Retina (tissue), 1 donor: ENCODE measurements around the gene SPG11.
"Not testable (repeated sequence)": the region's sequence is repeated elsewhere in the genome, so short reads cannot be mapped to it uniquely, and the experiment has no call there.

ENCODE experiments used
- DNase-seq: peaks from one replicate; pipeline ENCODE4 v3.0.0-alpha.2; 2016

Gene SPG11

DNA sequence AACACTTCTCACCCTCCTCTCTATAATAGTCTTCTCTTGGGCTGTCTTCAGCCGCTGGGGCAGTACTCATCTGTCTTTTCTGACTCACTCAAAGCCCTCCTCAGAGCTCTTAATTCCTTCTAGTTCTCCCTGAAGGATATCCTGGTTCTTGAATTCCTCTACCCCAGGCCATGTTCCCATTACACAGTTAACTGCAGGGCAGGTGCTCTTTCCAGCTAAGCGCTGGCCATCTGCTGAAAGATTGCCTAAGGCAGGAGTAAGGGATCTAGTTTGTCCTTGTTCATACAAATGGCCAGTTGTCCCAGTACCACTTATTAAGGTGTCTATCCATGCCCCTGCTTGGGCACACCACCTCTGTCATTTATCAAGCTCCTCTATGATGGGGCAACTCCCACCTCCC lies 10.2 kb upstream of the SPG11 start:
- no peak for DNase-seq

DNA sequence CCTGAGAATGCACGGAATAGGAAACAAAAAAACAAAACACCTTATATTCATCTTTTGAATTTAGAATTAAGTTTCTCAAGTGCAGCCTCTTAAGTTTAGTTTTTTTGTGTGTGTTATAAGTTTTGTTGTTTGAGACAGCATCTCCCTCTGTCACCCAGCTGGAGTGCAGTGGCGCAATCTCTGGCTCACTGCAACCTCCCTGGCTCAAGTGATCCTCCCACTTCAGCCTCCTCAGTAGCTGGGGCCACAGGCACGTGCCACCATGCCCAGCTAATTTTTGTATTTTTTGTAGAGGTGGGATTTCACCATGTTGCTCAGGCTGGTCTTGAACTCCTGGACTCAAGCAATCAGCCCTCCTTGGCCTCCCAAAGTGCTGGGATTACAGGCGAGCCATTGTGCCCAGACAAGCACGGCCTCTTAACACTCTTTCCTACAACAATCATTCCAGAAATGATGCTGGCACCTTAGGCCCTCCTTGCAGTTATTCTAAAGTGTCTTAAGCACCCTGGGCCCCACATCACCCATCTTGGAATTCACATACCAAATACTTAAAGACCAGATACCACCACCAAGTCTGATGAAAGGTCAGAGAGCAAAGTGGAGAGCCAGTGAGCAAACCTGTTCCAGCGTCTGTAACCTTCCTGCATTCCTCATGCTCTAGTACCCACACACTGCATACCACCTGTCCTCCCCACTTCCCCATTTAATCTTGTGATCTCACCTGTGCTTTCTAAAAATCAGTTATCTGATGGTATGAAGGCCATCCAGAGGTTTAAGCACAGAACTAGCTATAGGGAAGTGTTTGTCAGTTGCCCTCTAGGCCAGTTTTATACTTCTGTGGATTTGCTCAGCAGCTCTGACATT lies 6.9 kb upstream of the SPG11 start:
- DNase-seq, result no peak

DNA sequence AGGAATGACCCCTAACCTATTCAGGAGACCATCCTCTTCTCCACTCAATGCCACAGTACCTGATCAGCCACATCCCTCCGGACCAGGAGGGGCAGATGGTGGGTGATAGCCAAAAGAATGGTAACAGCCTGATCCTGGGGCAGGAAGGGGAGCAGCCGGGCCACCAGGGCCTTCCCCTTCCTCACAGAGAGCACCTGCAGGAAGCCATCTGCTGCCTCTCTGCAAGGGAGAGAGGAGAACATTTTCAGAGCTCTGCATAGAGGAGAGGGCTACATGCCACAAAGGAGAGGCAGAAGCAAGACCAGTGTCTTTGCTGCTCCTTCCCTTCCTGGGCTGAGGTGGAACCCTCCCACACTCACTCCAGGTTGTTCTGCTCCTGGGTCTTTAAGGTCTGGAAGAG lies 5.5 kb upstream of the SPG11 start:
- DNase-seq, result no peak

GRCh38 chr15:44667039-44667360 lies 3.5 kb upstream of the SPG11 start:
- DNase-seq, result no peak

- DNase-seq, result no peak
Measured at GRCh38 chr15:44666210-44667038, 3.0 kb upstream of the SPG11 start.

GRCh38 chr15:44662478-44663409 lies 718 bp downstream of the SPG11 start:
- DNase-seq, result no peak

DNA sequence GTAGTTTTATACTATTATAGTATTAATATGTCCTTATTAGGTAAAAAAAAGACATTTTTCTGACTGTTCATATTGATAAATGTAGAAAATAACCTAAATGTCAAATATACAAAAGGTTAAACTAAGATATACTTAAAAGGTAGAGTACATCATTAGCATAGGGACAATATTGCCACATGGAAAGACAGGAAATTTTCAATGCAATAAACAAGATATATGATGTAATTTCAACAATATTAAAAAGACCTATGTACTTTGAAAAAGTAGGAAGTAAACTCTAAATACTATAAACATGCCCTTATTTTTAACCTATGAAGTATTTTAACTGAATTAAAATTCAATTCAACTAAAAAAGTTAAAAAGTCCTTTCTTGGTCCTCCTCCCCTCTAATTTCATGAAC lies 1.9 kb downstream of the SPG11 start:
- no peak for DNase-seq

GRCh38 chr15:44659056-44659455 lies 4.4 kb downstream of the SPG11 start:
- no peak for DNase-seq

- DNase-seq, result no peak
Measured at GRCh38 chr15:44657378-44657777, 6.1 kb downstream of the SPG11 start.

DNA sequence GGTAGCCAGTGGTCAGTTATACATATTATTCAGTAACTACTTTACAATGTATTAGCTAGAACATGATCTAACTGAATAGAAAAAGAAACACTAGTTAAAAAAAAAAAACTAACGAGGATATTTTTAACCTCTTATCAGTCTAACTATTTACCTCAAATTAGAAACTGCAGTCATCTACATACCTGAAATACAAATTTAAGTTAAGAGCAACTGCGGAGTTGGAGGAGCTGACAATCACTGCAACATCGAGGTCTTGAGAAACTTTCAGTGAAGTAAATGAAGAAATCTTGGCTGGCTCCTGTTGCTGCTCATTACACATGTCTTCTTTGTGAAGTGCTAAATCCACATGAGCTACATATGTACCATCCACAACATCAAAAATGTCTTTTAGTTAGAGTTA lies 6.5 kb downstream of the SPG11 start:
- DNase-seq, result no peak

DNA sequence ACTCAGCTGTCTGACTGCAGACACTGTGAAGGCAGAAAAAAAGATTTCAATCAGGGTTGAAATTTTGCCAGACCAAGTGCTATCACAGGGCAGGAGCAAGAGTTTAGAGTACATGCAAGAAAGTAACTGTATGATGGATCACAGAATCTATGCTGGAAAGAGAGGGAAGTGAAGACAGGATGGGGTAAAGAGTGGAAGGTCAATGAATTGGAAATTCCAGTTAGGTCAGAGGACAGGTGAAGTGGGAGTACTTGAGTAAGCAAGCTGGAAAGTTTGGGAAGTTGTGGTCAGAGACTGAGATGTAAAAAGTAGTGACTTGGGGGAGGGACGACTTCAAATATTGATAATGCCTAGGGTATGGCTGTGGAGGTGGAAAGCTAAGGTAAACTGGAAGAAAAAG lies 7.2 kb downstream of the SPG11 start:
- no peak for DNase-seq

DNA sequence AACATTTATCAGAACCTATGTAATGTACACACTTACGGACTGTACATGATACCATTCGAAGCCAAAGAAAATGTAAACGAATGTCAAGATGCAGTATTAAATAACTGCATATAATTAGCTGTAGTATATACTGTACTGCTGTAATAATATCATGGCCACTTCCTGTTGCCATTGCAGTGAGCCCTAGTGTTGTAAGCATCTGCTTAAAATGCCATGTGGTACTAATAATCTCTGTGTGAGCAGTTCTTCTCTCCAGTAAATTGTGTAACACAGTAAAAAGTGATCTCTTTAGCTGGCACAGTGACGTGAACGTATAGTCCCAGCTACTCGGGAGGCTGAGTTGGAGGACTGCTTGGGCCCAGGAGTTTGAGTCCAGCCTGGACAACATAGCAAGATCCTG lies 8.6 kb downstream of the SPG11 start:
- no peak for DNase-seq

DNA sequence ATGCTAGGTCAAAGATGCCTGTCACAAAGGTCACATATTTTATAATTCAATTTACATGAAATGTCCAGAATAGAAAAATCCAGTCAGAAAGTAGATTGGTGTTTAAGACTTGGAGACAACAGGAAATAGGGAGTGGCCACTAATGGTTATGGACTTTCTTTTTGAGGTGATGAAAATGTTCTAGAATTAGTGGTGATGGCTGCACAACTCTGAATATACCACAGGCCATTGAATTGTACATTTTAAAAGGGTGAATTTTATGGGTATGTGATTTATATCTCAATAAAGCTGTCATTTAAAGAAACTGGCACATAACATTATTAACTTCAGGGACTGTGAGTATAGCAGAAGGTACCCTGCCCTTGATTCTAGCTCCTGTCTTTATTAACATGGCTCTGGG lies 15.8 kb downstream of the SPG11 start:
- no peak for DNase-seq

DNA sequence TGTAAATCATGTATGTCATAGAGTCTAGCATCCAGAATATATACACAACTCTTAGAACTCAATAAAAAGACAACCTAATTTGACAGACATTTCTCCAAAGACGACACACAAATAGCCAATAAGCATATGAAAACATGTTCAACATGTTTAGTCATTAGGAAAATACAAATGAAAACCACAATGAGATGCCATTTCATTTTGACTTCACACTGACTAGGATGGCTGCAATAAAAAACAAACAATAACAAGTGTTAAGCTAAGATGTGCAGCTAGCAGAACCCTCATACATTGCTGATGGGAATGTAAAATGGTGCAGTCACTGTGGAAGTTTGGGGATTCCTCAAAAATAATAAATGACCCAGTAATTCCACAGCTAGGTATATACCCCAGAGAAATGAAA lies 16.4 kb downstream of the SPG11 start:
- DNase-seq, result no peak

DNA sequence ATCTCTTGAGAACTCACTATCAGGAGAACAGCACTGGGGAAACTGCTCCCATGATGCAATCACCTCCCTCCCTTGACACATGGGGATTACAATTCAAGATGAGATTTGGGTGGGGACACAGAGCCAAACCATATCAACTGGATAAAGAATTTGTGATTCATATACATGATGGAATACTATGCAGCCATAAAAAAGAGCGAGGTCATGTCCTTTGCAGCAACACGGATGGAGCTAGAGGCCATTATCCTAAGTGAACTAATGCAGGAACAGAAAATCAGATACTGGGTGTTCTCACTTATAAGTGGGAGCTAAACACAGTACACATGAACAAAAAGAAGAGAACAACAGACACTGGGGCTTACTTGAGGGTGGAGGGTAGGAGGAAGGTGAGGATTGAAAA lies 17.0 kb downstream of the SPG11 start:
- DNase-seq, result no peak

- DNase-seq, result no peak
Measured at GRCh38 chr15:44641651-44642050, 21.8 kb downstream of the SPG11 start.

- no peak for DNase-seq
Measured at GRCh38 chr15:44636976-44637375, 26.5 kb downstream of the SPG11 start.

- DNase-seq, result no peak
Measured at GRCh38 chr15:44633603-44634002, 29.9 kb downstream of the SPG11 start.

DNA sequence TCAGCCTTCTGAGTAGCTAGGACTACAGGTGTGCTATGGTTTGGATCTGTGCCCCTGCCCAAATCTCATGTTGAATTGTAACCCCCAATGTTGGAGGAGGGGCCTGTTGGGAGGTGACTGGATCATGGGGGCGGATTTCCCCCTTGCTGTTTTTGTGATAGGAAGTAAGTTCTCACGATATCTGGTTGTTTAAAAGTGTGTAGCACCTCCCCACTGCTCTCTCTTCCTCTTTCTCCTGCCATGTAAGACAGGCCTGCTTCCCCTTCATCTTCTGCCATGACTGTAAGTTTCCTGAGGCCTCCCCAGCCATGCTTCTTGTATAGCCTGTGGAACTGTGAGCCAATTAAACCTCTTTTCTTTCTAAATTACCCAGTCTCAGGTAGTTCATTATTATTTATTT lies 38.2 kb downstream of the SPG11 start:
- DNase-seq, result not testable (repeated sequence)

DNA sequence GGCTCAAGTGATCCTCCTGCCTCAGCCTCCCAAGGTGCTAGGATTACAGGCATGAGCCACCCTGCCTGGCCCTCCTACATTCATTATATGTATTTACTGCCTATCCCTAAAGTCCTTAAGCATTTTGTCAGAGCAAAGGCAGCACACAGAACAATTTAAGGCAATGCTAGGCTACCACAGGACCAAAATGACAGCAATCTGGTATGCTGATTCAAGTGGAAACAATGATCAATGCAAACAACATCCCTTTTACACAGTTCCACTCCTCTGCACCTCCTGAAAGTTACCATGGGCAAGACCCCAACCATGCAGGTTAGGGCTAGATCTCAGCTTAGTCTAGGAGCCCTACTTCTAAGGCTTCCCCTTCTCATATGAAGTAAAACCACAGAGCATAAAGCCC lies 40.3 kb downstream of the SPG11 start:
- no peak for DNase-seq

DNA sequence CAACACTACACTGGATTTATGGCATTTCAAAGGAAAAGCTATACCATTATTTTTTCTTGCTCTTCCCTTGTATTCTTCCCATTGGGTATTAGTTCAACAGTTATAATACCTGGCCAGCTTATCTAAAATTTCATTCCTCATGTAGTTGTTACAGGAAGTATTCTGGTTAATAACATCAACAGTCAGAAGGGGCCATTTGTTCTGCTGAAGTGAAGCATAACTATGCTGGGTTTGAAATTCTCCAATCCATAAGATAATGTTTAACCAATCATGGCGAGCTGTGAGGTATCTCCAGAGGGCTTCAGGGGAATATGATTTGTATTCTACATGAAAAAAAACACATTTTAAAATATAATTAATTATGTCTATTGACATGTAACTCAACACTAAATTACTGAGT lies 43.4 kb downstream of the SPG11 start:
- no peak for DNase-seq

- no peak for DNase-seq
Measured at GRCh38 chr15:44616974-44617373, 46.5 kb downstream of the SPG11 start.

GRCh38 chr15:44606740-44607139 lies 56.7 kb downstream of the SPG11 start:
- no peak for DNase-seq
